ENCODE data around the gene TMEM132D.

Gene TMEM132D

DNA sequence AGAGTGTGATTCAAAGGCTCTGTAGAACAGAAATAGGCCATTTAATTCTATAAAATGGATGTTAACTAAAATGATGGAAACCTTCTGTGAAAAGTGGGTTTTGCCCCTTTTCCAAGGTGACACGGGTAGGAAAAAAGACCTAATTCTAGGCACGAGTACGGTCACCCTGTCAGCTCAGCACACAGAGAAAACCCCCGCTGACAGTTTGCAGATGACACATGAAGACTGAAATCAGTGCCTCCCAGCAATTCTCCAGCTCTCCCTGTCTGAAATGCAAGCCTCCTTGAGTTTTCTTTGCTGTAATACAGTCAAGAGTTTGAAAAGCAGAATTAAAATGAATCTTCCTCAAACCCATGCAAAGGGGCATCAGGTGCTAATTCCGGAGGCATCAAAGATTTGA, 230.0 kb downstream of the TMEM132D start:
- no peak for DNase-seq (ENCODE audit: low read depth, low spot score)
- H3K4me3 ChIP-seq (ENCODE audit: low read length) = no peak overlapping the region
- no peaks in the 10 kb centered on the region for H3K27me3 ChIP-seq (ENCODE audit: control insufficient read depth, insufficient read depth, low read length)
- H3K27ac ChIP-seq (ENCODE audit: low read length) = no peak overlapping the region
- no peaks in the 10 kb centered on the region for H3K4me1 ChIP-seq (ENCODE audit: control insufficient read depth, insufficient read depth, low read length)
- no peaks in the 10 kb centered on the region for H3K36me3 ChIP-seq (ENCODE audit: control insufficient read depth, insufficient read depth, low read length)
- WGBS (ENCODE audit: insufficient coverage, insufficient read length) = no CpG with 5 or more reads among the region's 5 CpGs
- peaks cover 8% of the 10 kb centered on the region for H3K9me3 ChIP-seq (ENCODE audit: control insufficient read depth, insufficient read depth, low read length)

DNA sequence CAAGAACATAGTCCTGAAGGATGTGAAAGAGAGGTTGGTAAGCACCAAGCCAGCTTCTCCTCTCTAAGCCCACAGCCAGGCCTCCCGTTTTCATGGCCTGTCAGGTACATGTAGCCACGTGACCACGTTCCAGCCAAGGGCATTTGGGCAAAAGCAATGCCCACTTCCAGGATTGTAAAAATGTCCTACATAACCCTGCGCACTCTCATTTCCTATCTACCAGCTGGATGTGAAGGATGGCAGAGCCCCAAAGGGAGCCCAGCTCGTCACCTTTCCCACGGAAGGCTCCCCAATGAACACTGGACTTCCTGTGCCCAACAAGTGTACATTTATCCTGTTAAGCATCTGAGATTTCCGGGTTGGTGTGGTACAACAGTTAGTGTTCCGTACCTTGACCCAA, 231.7 kb downstream of the TMEM132D start:
- no peaks in the 10 kb centered on the region for H3K27me3 ChIP-seq (ENCODE audit: control insufficient read depth, insufficient read depth, low read length)
- WGBS (ENCODE audit: insufficient coverage, insufficient read length) = no CpG with 5 or more reads among the region's 8 CpGs
- no peaks in the 10 kb centered on the region for H3K36me3 ChIP-seq (ENCODE audit: control insufficient read depth, insufficient read depth, low read length)
- no peak for DNase-seq (ENCODE audit: low read depth, low spot score)
- no peaks in the 10 kb centered on the region for H3K4me1 ChIP-seq (ENCODE audit: control insufficient read depth, insufficient read depth, low read length)
- H3K4me3 ChIP-seq (ENCODE audit: low read length) = no peak overlapping the region
- peaks cover 8% of the 10 kb centered on the region for H3K9me3 ChIP-seq (ENCODE audit: control insufficient read depth, insufficient read depth, low read length)
- no peak overlapping the region for H3K27ac ChIP-seq (ENCODE audit: low read length)

DNA sequence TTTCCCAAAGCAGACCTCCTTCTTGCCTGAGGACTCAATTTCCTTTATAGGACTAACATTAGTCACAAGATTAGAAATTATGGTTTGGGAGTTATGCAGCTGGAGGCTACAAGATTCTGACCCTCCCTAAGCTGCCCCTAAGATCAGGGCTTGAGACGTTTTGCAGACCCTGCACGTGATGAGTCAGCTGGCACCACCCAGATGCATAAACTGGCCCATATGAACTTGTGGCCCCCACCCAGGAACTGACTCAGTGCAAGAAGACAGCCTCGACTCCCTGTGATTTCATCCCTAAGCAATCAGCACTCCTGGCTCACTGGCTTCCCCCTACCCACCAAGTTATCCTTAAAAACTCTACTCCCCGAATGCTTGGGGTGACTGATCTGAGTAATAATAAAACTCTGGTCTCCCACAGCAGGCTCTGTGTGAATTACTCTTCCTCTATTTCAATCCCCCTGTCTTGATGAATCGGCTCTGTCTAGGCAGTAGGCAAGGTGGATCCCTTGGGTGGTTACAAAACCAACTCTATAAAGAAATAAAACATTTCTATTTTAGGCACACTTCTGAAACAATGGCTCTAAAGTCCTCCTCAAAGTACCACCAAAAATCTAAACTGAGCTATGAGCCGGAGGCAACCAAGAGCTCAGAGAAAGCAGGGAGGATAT, 233.4 kb downstream of the TMEM132D start:
- H3K4me1 ChIP-seq (ENCODE audit: control insufficient read depth, insufficient read depth, low read length) = no peaks in the 10 kb centered on the region
- no CpG with 5 or more reads among the region's 6 CpGs for WGBS (ENCODE audit: insufficient coverage, insufficient read length)
- DNase-seq (ENCODE audit: low read depth, low spot score) = no peak
- no peak overlapping the region for H3K27ac ChIP-seq (ENCODE audit: low read length)
- H3K9me3 ChIP-seq (ENCODE audit: control insufficient read depth, insufficient read depth, low read length) = peaks cover 5% of the 10 kb centered on the region
- H3K36me3 ChIP-seq (ENCODE audit: control insufficient read depth, insufficient read depth, low read length) = no peaks in the 10 kb centered on the region
- no peak overlapping the region for H3K4me3 ChIP-seq (ENCODE audit: low read length)
- no peaks in the 10 kb centered on the region for H3K27me3 ChIP-seq (ENCODE audit: control insufficient read depth, insufficient read depth, low read length)

DNA sequence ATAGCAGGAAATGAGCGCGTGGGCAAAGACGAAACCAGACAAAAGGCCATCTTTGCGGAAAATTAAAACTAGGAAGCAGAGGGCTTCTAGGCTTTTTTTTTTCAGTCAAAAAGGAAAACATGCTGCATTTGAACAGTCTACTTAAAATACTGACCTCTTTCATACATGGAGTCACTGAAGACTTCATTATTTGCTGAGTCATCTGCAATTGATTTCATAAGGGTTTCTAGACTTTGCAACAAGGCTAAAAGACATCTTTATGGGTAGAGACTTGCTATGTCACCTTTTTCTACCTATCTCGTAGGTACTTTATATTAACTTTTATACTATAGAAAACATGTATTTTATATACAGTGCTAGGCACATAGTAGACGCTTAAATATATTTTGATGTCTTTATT, 238.4 kb downstream of the TMEM132D start:
- no peak overlapping the region for H3K27ac ChIP-seq (ENCODE audit: low read length)
- H3K4me3 ChIP-seq (ENCODE audit: low read length) = no peak overlapping the region
- DNase-seq (ENCODE audit: low read depth, low spot score) = no peak
- H3K9me3 ChIP-seq (ENCODE audit: control insufficient read depth, insufficient read depth, low read length) = peaks cover 17% of the 10 kb centered on the region
- H3K27me3 ChIP-seq (ENCODE audit: control insufficient read depth, insufficient read depth, low read length) = no peaks in the 10 kb centered on the region
- H3K36me3 ChIP-seq (ENCODE audit: control insufficient read depth, insufficient read depth, low read length) = no peaks in the 10 kb centered on the region
- H3K4me1 ChIP-seq (ENCODE audit: control insufficient read depth, insufficient read depth, low read length) = no peaks in the 10 kb centered on the region
- WGBS (ENCODE audit: insufficient coverage, insufficient read length) = no CpG with 5 or more reads among the region's 6 CpGs

GRCh38 chr12:129662234-129662633, 241.6 kb downstream of the TMEM132D start:
- no peaks in the 10 kb centered on the region for H3K27me3 ChIP-seq (ENCODE audit: control insufficient read depth, insufficient read depth, low read length)
- peaks cover 19% of the 10 kb centered on the region for H3K9me3 ChIP-seq (ENCODE audit: control insufficient read depth, insufficient read depth, low read length)
- H3K4me3 ChIP-seq (ENCODE audit: low read length) = no peak overlapping the region
- no peaks in the 10 kb centered on the region for H3K36me3 ChIP-seq (ENCODE audit: control insufficient read depth, insufficient read depth, low read length)
- no CpG with 5 or more reads among the region's 9 CpGs for WGBS (ENCODE audit: insufficient coverage, insufficient read length)
- no peak overlapping the region for H3K27ac ChIP-seq (ENCODE audit: low read length)
- H3K4me1 ChIP-seq (ENCODE audit: control insufficient read depth, insufficient read depth, low read length) = no peaks in the 10 kb centered on the region
- no peak for DNase-seq (ENCODE audit: low read depth, low spot score)

GRCh38 chr12:129660946-129661345, 242.9 kb downstream of the TMEM132D start:
- Histone ChIP-seq H3K9me3 (ENCODE audit: control insufficient read depth, insufficient read depth, low read length) (peaks cover 25% of the 10 kb centered on the region), H3K36me3 (ENCODE audit: control insufficient read depth, insufficient read depth, low read length) (no peaks in the 10 kb centered on the region), H3K4me3 (ENCODE audit: low read length) (no peak overlapping the region), H3K27ac (ENCODE audit: low read length) (no peak overlapping the region), H3K4me1 (ENCODE audit: control insufficient read depth, insufficient read depth, low read length) (no peaks in the 10 kb centered on the region), H3K27me3 (ENCODE audit: control insufficient read depth, insufficient read depth, low read length) (no peaks in the 10 kb centered on the region)
- DNase-seq (ENCODE audit: low read depth, low spot score) = no peak
- no CpG with 5 or more reads among the region's 7 CpGs for WGBS (ENCODE audit: insufficient coverage, insufficient read length)

GRCh38 chr12:129659961-129660622, 243.7 kb downstream of the TMEM132D start:
- Histone ChIP-seq H3K9me3 (ENCODE audit: control insufficient read depth, insufficient read depth, low read length) (peaks cover 28% of the 10 kb centered on the region), H3K4me3 (ENCODE audit: low read length) (no peak overlapping the region), H3K36me3 (ENCODE audit: control insufficient read depth, insufficient read depth, low read length) (no peaks in the 10 kb centered on the region), H3K4me1 (ENCODE audit: control insufficient read depth, insufficient read depth, low read length) (no peaks in the 10 kb centered on the region), H3K27me3 (ENCODE audit: control insufficient read depth, insufficient read depth, low read length) (no peaks in the 10 kb centered on the region), H3K27ac (ENCODE audit: low read length) (no peak overlapping the region)
- DNase-seq (ENCODE audit: low read depth, low spot score) = no peak
- WGBS (ENCODE audit: insufficient coverage, insufficient read length) = no CpG with 5 or more reads among the region's 9 CpGs

DNA sequence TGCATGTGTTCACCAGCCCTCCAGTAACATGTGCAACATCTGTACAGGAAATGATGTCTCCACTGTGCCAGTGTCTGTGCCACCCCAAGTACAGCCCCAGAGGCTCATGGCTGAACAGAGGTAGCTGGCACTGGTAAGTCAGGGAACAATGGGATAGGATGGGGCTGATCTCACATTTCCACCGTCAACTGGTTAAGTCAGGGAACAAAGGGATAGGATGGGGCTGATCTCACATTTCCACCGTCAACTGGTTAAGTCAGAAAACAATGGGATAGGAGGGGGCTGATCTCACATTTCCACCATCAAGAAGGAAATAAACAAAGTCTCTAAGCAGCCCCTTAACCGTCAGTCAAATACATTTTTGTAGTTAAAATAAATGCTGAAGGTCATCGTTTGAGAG, 246.6 kb downstream of the TMEM132D start:
- Histone ChIP-seq H3K36me3 (ENCODE audit: control insufficient read depth, insufficient read depth, low read length) (no peaks in the 10 kb centered on the region), H3K27me3 (ENCODE audit: control insufficient read depth, insufficient read depth, low read length) (no peaks in the 10 kb centered on the region), H3K4me1 (ENCODE audit: control insufficient read depth, insufficient read depth, low read length) (no peaks in the 10 kb centered on the region), H3K4me3 (ENCODE audit: low read length) (no peak overlapping the region), H3K27ac (ENCODE audit: low read length) (no peak overlapping the region), H3K9me3 (ENCODE audit: control insufficient read depth, insufficient read depth, low read length) (peaks cover 27% of the 10 kb centered on the region)
- no CpG with 5 or more reads among the region's 4 CpGs for WGBS (ENCODE audit: insufficient coverage, insufficient read length)
- no peak for DNase-seq (ENCODE audit: low read depth, low spot score)

- no peaks in the 10 kb centered on the region for H3K4me1 ChIP-seq (ENCODE audit: control insufficient read depth, insufficient read depth, low read length)
- peaks cover 18% of the 10 kb centered on the region for H3K9me3 ChIP-seq (ENCODE audit: control insufficient read depth, insufficient read depth, low read length)
- no peak overlapping the region for H3K4me3 ChIP-seq (ENCODE audit: low read length)
- no peaks in the 10 kb centered on the region for H3K27me3 ChIP-seq (ENCODE audit: control insufficient read depth, insufficient read depth, low read length)
- DNase-seq (ENCODE audit: low read depth, low spot score) = no peak
- no peak overlapping the region for H3K27ac ChIP-seq (ENCODE audit: low read length)
- WGBS (ENCODE audit: insufficient coverage, insufficient read length) = no CpG with 5 or more reads among the region's 6 CpGs
- H3K36me3 ChIP-seq (ENCODE audit: control insufficient read depth, insufficient read depth, low read length) = no peaks in the 10 kb centered on the region
Observed at GRCh38 chr12:129651951-129652350, 251.9 kb downstream of the TMEM132D start.

DNA sequence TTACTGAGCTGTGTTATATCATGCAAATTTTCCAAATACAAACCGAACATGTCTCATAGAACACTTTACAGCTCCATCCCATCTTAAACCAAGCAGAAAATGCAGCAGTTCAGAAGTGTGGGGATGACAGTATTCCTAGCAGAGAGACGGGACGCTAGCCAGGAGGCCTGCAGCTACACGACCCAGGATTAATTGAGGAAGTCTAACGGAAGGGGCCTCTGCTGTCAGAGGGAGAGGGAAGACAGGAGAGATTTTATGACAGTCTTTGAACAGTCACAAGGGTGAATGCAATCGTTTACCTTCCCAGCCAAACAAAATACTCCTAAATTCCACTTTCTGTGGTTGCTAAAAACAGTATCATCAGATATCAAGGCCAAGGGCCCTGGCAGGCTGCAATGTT, 261.9 kb downstream of the TMEM132D start:
- Histone ChIP-seq H3K4me1 (ENCODE audit: control insufficient read depth, insufficient read depth, low read length) (no peaks in the 10 kb centered on the region), H3K36me3 (ENCODE audit: control insufficient read depth, insufficient read depth, low read length) (no peaks in the 10 kb centered on the region), H3K9me3 (ENCODE audit: control insufficient read depth, insufficient read depth, low read length) (peaks cover 23% of the 10 kb centered on the region), H3K4me3 (ENCODE audit: low read length) (no peak overlapping the region), H3K27me3 (ENCODE audit: control insufficient read depth, insufficient read depth, low read length) (no peaks in the 10 kb centered on the region), H3K27ac (ENCODE audit: low read length) (no peak overlapping the region)
- no peak for DNase-seq (ENCODE audit: low read depth, low spot score)
- no CpG with 5 or more reads among the region's 6 CpGs for WGBS (ENCODE audit: insufficient coverage, insufficient read length)

Measured in iPS DF 6.9 (cell line).